GM12878 (cell line): ENCODE results near the gene FOXB1. TPM values are rescaled to one million over a fixed set of nuclear protein-coding genes. Genes with fewer than 3 reads are reported as not detected.

ENCODE experiments used
- ATAC-seq: fragments of 200-7000 bp; cut with Tn5 transposase; 3 replicates; pipeline ENCODE4 v1.9.1; 2020; ENCODE audit warnings: mild to moderate bottlenecking, moderate library complexity
- BruUV-seq: library from RNA; stranded (reverse); fragments of 400-500 nt; replicated peaks from 2 replicates; lab custom pipeline; 2021; lab: Mats Ljungman, UMichigan
- CTCF ChIA-PET: fragments of 300-600 bp; sonication (Branson Sonifier 250); formaldehyde crosslinking; extraction: SDS; loops from one replicate; lab custom pipeline; 2021; ENCODE audit warnings: inconsistent platforms; lab: Yijun Ruan, JAX
- POLR2A ChIA-PET: fragments of 350-600 bp; formaldehyde crosslinking; extraction: SDS; loops from one replicate; lab custom pipeline; 2021; ENCODE audit warnings: inconsistent platforms; lab: Charles Lee
- RAD21 ChIA-PET: fragments of 300-600 bp; sonication (Branson Sonifier 250); formaldehyde crosslinking; loops from one replicate; lab custom pipeline; 2023; ENCODE audit warnings: antibody characterized with exemption; ENCODE audit not compliant: unreplicated experiment; lab: Charles Lee
- SMC1A ChIA-PET: fragments of 300-600 bp; sonication (Branson Sonifier 250); formaldehyde crosslinking; loops from one replicate; lab custom pipeline; 2023; ENCODE audit not compliant: unreplicated experiment, uncharacterized antibody; lab: Charles Lee
- DNase-seq: peaks from one replicate; pipeline ENCODE4 v3.0.0-alpha.2; 2011; ENCODE audit warnings: low read depth, low spot score
- FAIRE-seq: peaks from 3 replicates; lab custom pipeline; 2011; peaks lifted over from hg19 to GRCh38; lab: Jason Lieb, UNC
- H2AFZ ChIP-seq: 2 replicates; pipeline ENCODE4 v1.6.0; 2011; ENCODE audit warnings: low read depth, low read length, control low read depth; ENCODE audit not compliant: control insufficient read depth
- H3K27ac ChIP-seq: 2 replicates; pipeline ENCODE4 v1.5.1; 2011; ENCODE audit warnings: control low read depth; ENCODE audit not compliant: control insufficient read depth, insufficient read depth
- H3K27me3 ChIP-seq, 2 experiments: replicated peaks in 1 of 2; 2 replicates each; pipeline versions ENCODE4 v1.6.0 to v1.6.1; 2011; ENCODE audit warnings: low read length in 1 of 2; ENCODE audit not compliant: control insufficient read depth in 2 of 2, insufficient read depth in 2 of 2
- H3K36me3 ChIP-seq, 2 experiments: 2 replicates each; pipeline ENCODE4 v1.5.1; 2011; ENCODE audit warnings: low read length in 1 of 2; ENCODE audit not compliant: control insufficient read depth in 2 of 2, insufficient read depth in 2 of 2
- H3K4me1 ChIP-seq: 2 replicates; pipeline ENCODE4 v1.6.1; 2011; ENCODE audit warnings: mild to moderate bottlenecking, low read length, moderate library complexity, mixed read lengths; ENCODE audit not compliant: control insufficient read depth, insufficient read depth
- H3K4me2 ChIP-seq: 2 replicates; pipeline ENCODE4 v1.6.0; 2011; ENCODE audit warnings: control low read depth; ENCODE audit not compliant: control insufficient read depth, insufficient read depth
- H3K4me3 ChIP-seq: fragments of 200-600 bp; sonication (generic); 2 replicates; pipeline ENCODE4 v1.5.1; 2016
- H3K79me2 ChIP-seq: 2 replicates; pipeline ENCODE4 v1.6.0; 2011; ENCODE audit warnings: low read length; ENCODE audit not compliant: control insufficient read depth, insufficient read depth
- H3K9ac ChIP-seq: 2 replicates; pipeline ENCODE4 v1.8.0; 2011; ENCODE audit warnings: low read length, control low read depth, mixed read lengths; ENCODE audit not compliant: control insufficient read depth, insufficient read depth
- H3K9me3 ChIP-seq: replicated peaks from 3 replicates; pipeline ENCODE4 v1.5.1; 2011; ENCODE audit warnings: mild to moderate bottlenecking, low read length; ENCODE audit not compliant: control insufficient read depth, insufficient read depth
- H4K20me1 ChIP-seq: 2 replicates; pipeline ENCODE4 v1.6.0; 2011; ENCODE audit not compliant: control insufficient read depth, insufficient read depth
- ATF7 ChIP-seq: fragments of 450-650 bp; IDR thresholded peaks from 2 replicates; pipeline ENCODE4 v1.6.1; 2016; ENCODE audit warnings: low read depth, mild to moderate bottlenecking
- CREM ChIP-seq: IDR thresholded peaks from 2 replicates; pipeline ENCODE4 v1.6.1; 2014; ENCODE audit warnings: antibody characterized with exemption, low read depth
- DPF2 ChIP-seq: fragments of 450-650 bp; IDR thresholded peaks from 2 replicates; pipeline ENCODE4 v1.6.1; 2017; ENCODE audit warnings: mild to moderate bottlenecking
- E2F8 ChIP-seq: fragments of 450-650 bp; IDR thresholded peaks from 2 replicates; pipeline ENCODE4 v1.6.1; 2018; ENCODE audit warnings: mild to moderate bottlenecking, low read depth, moderate library complexity; ENCODE audit not compliant: partially characterized antibody
- LARP7 ChIP-seq: fragments of 450-650 bp; IDR thresholded peaks from 2 replicates; pipeline ENCODE4 v1.6.1; 2017; ENCODE audit warnings: mild to moderate bottlenecking
- MTA3 ChIP-seq: IDR thresholded peaks from 2 replicates; pipeline ENCODE4 v1.6.1; 2012; ENCODE audit warnings: low read length, inconsistent platforms, borderline replicate concordance
- NFIC ChIP-seq: IDR thresholded peaks from 2 replicates; pipeline ENCODE4 v1.6.1; 2012; ENCODE audit warnings: low read depth, mild to moderate bottlenecking, inconsistent platforms, low read length, moderate library complexity
- NR2C1 ChIP-seq: fragments of 450-650 bp; IDR thresholded peaks from 2 replicates; pipeline ENCODE4 v1.6.1; 2017; ENCODE audit warnings: antibody characterized with exemption, mild to moderate bottlenecking, moderate library complexity
- RELA ChIP-seq: fragments of 450-650 bp; IDR thresholded peaks from 2 replicates; pipeline ENCODE4 v1.8.0; 2014; ENCODE audit warnings: borderline replicate concordance; ENCODE audit not compliant: partially characterized antibody
- RFX5 ChIP-seq: IDR thresholded peaks from 2 replicates; pipeline ENCODE4 v1.6.1; 2011; ENCODE audit warnings: low read depth, low read length, improper control_type of control experiment
- SMARCA5 ChIP-seq: fragments of 450-650 bp; IDR thresholded peaks from 2 replicates; pipeline ENCODE4 v1.6.1; 2017; ENCODE audit warnings: mild to moderate bottlenecking
- SREBF2 ChIP-seq: IDR thresholded peaks from 2 replicates; pipeline ENCODE4 v1.6.1; 2012; ENCODE audit warnings: mild to moderate bottlenecking, low read length
- WRNIP1 ChIP-seq: IDR thresholded peaks from 2 replicates; pipeline ENCODE4 v1.6.1; 2011; ENCODE audit warnings: low read depth, low read length, improper control_type of control experiment, borderline replicate concordance
- ZNF207 ChIP-seq: fragments of 450-650 bp; IDR thresholded peaks from 2 replicates; pipeline ENCODE4 v1.6.1; 2014; ENCODE audit warnings: antibody characterized with exemption, mild to moderate bottlenecking, borderline replicate concordance
- WGBS: methylation state at CpG from one replicate; pipeline ENCODE4 v1.1.6; 2016; ENCODE audit warnings: low lambda C conversion rate; ENCODE audit not compliant: insufficient replicate concordance, insufficient coverage; ENCODE audit errors: missing lambda C conversion rate; 5-methylcytosine and 5-hydroxymethylcytosine counted together
- in situ Hi-C: fragments of 300-500 bp; cut with MboI; formaldehyde crosslinking; loops from 9 replicates; pipeline ENCODE4 v1.14.3; 2018; ENCODE audit warnings: mixed read lengths
- intact Hi-C: fragments of 100-400 bp; cut with micrococcal nuclease; formaldehyde crosslinking; loops from one replicate; pipeline ENCODE4 v1.14.2; 2022; ENCODE audit not compliant: unreplicated experiment
- polyA plus RNA-seq, 11 experiments: library from polyadenylated mRNA; depleted of rRNA in 4 of 11; unstranded in 6 of 11; stranded (reverse) in 5 of 11; fragments of >200 nt; fragmentation: Nextera tagmentation in 4 of 11; fragmentation: Illumina TruSeq in 1 of 11; extraction: Ambion mirVana in 4 of 11; extraction: Trizol in 1 of 11; gene quantifications; 1 replicate in 1 of 11; 2 replicates in 10 of 11; pipeline versions ENCODE4 v1.2.1 to v1.2.3, GENCODE V29; 2011 to 2016; ENCODE audit warnings: inconsistent platforms in 2 of 11, missing spikeins in 2 of 11, low read depth in 1 of 11
- total RNA-seq, 4 experiments: library from RNA; depleted of rRNA in 3 of 4; stranded (reverse); fragments of >200 nt in 3 of 4; fragmentation: Illumina TruSeq in 1 of 4; extraction: Trizol in 1 of 4; gene quantifications; 2 replicates each; pipeline versions ENCODE4 v1.2.1 to v1.2.3, GENCODE V29; 2013 to 2021
- TF ChIP-seq, protein P1 (sequence below): fragments of 150-350 bp; IDR thresholded peaks from 2 replicates; pipeline ENCODE4 v1.6.1; 2016; ENCODE audit warnings: low read depth, low read length

FOXB1 gene
- total and polyA plus RNA-seq, 10 of the 15 experiments (the other 5 are each of a cell fraction or from before 2014, with no cell fraction given) = not detected

GRCh38 chr15:60022379-60022741 is 18.2 kb downstream of the FOXB1 start:
- H3K27me3 ChIP-seq = no peaks in the 10 kb centered on the region; a peak in 1 of 4 replicates
- ChIA-PET CTCF (no interaction called here), POLR2A (interaction anchor here (0.6 kb wide), 1 partner anchor 114 kb away, joined by 3 read pairs; no protein-coding TSS in a partner anchor), SMC1A (no interaction called here), RAD21 (no interaction called here)
- no peak for ATAC-seq
- no peak overlapping the region for H3K4me2 ChIP-seq
- H3K4me3 ChIP-seq = no peak overlapping the region
- no peaks in the 10 kb centered on the region for H3K4me1 ChIP-seq
- no peaks in the 10 kb centered on the region for H4K20me1 ChIP-seq
- H3K36me3 ChIP-seq = no peaks in the 10 kb centered on the region
- DNase-seq = no peak
- FAIRE-seq = no peak
- no peak overlapping the region for H3K27ac ChIP-seq
- 36% methylated on average over 3 of the region's 3 CpGs for WGBS
- TF ChIP-seq NR2C1 (no peak), RFX5 (no peak), CREM (no peak), DPF2 (no peak), LARP7 (no peak), MTA3 (no peak), SMARCA5 (no peak), NFIC (no peak), E2F8 (no peak), ZNF207 (no peak), WRNIP1 (no peak), SREBF2 (no peak), ATF7 (no peak), RELA (no peak)
- TF ChIP-seq, protein P1, sequence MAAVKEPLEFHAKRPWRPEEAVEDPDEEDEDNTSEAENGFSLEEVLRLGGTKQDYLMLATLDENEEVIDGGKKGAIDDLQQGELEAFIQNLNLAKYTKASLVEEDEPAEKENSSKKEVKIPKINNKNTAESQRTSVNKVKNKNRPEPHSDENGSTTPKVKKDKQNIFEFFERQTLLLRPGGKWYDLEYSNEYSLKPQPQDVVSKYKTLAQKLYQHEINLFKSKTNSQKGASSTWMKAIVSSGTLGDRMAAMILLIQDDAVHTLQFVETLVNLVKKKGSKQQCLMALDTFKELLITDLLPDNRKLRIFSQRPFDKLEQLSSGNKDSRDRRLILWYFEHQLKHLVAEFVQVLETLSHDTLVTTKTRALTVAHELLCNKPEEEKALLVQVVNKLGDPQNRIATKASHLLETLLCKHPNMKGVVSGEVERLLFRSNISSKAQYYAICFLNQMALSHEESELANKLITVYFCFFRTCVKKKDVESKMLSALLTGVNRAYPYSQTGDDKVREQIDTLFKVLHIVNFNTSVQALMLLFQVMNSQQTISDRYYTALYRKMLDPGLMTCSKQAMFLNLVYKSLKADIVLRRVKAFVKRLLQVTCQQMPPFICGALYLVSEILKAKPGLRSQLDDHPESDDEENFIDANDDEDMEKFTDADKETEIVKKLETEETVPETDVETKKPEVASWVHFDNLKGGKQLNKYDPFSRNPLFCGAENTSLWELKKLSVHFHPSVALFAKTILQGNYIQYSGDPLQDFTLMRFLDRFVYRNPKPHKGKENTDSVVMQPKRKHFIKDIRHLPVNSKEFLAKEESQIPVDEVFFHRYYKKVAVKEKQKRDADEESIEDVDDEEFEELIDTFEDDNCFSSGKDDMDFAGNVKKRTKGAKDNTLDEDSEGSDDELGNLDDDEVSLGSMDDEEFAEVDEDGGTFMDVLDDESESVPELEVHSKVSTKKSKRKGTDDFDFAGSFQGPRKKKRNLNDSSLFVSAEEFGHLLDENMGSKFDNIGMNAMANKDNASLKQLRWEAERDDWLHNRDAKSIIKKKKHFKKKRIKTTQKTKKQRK = no peak
- intact Hi-C loops (no loop called here), in situ Hi-C loops (no loop called here)
- no peaks in the 10 kb centered on the region for H3K79me2 ChIP-seq
- no peak overlapping the region for H2AFZ ChIP-seq
- no peak overlapping the region for H3K9ac ChIP-seq
- H3K9me3 ChIP-seq = no peaks in the 10 kb centered on the region
- no TSS peak for BruUV-seq
